Vagina (tissue), 2 donors: ENCODE measurements around the gene DIP2A. TPM values are rescaled to one million over a fixed set of nuclear protein-coding genes. Genes with fewer than 3 reads are reported as not detected.

ENCODE experiments used
- DNase-seq, 2 donors: peaks; one replicate each; pipeline ENCODE4 v3.0.0-alpha.2; 2017; ENCODE audit errors: extremely low spot score in 2 of 2
- H3K27ac ChIP-seq: fragments of 200-600 bp; sonication (generic); one replicate; pipeline ENCODE4 v1.5.1; 2019
- H3K27me3 ChIP-seq: fragments of 200-600 bp; sonication (generic); one replicate; pipeline ENCODE4 v1.5.1; 2019
- H3K36me3 ChIP-seq, 2 donors: fragments of 200-600 bp; sonication (generic); one replicate each; pipeline ENCODE4 v1.5.1; 2017 to 2019
- H3K4me1 ChIP-seq: fragments of 200-600 bp; sonication (generic); one replicate; pipeline ENCODE4 v1.5.1; 2019
- H3K4me3 ChIP-seq, 2 donors: fragments of 200-600 bp; sonication (generic); 1 replicate in 1 of 2; 2 replicates in 1 of 2; pipeline ENCODE4 v1.5.1; 2016 to 2019
- H3K9me3 ChIP-seq: fragments of 200-600 bp; sonication (generic); one replicate; pipeline ENCODE4 v1.5.1; 2019
- CTCF ChIP-seq, 3 experiments: fragments of 450-650 bp in 2 of 3; fragments of 200-600 bp in 1 of 3; sonication (generic) in 1 of 3; IDR thresholded peaks; one replicate each; pipeline ENCODE4 v1.5.1; 2017 to 2019; ENCODE audit warnings: antibody characterized with exemption in 3 of 3, mild to moderate bottlenecking in 2 of 3, moderate library complexity in 2 of 3
- POLR2A ChIP-seq, 2 donors: fragments of 450-650 bp; IDR thresholded peaks; one replicate each; pipeline ENCODE4 v1.6.1; 2017; ENCODE audit warnings: antibody characterized with exemption in 2 of 2, mild to moderate bottlenecking in 2 of 2, moderate library complexity in 2 of 2
- POLR2AphosphoS5 ChIP-seq, 2 donors: sonication (generic); formaldehyde crosslinking; IDR thresholded peaks; one replicate each; pipeline ENCODE4 v1.9.0; 2017; ENCODE audit warnings: antibody characterized with exemption in 2 of 2, mild to moderate bottlenecking in 2 of 2, low read depth in 1 of 2; ENCODE audit not compliant: insufficient read depth in 1 of 2
- intact Hi-C: fragments of 100-400 bp; cut with DNase I; formaldehyde crosslinking; loops from one replicate; pipeline ENCODE4 v1.15.1; 2023
- total RNA-seq: library from RNA; depleted of rRNA; stranded (reverse); fragments of >200 nt; gene quantifications from one replicate; pipeline ENCODE4 v1.2.3, GENCODE V29; 2016

Gene DIP2A
- total RNA-seq, 1 donor from 2014 or later = 46.2 TPM

- H3K27ac ChIP-seq = no peak overlapping the region
- H3K4me3 ChIP-seq = no peak overlapping the region
- peaks cover 0 to 19% of the 10 kb centered on the region in 2 donors for H3K36me3 ChIP-seq
- intact Hi-C loops = no loop called here
- H3K4me1 ChIP-seq = no peaks in the 10 kb centered on the region
- no peak for TF ChIP-seq POLR2A (IDR thresholded peaks at IDR 0.05)
- TF ChIP-seq CTCF (IDR thresholded peaks at IDR 0.05) = no peak
- no peak for TF ChIP-seq POLR2AphosphoS5 (IDR thresholded peaks at IDR 0.05; ENCODE audit: insufficient read depth in 1 of 2, low read depth in 1 of 2)
- no peaks in the 10 kb centered on the region for H3K9me3 ChIP-seq
- no peaks in the 10 kb centered on the region for H3K27me3 ChIP-seq
- DNase-seq = no peak
Observed at GRCh38 chr21:46581780-46582307, 123.2 kb downstream of the DIP2A start.

GRCh38 chr21:46585191-46585953 lies 126.7 kb downstream of the DIP2A start:
- TF ChIP-seq CTCF (IDR thresholded peaks at IDR 0.05) = no peak
- TF ChIP-seq POLR2AphosphoS5 (IDR thresholded peaks at IDR 0.05; ENCODE audit: insufficient read depth in 1 of 2, low read depth in 1 of 2) = no peak
- TF ChIP-seq POLR2A (IDR thresholded peaks at IDR 0.05) = no peak
- no peak overlapping the region for H3K4me3 ChIP-seq
- no peaks in the 10 kb centered on the region for H3K4me1 ChIP-seq
- peaks cover 0 to 9% of the 10 kb centered on the region in 2 donors for H3K36me3 ChIP-seq
- DNase-seq = no peak
- H3K27ac ChIP-seq = no peak overlapping the region
- intact Hi-C loops = no loop called here
- H3K27me3 ChIP-seq = no peaks in the 10 kb centered on the region
- no peaks in the 10 kb centered on the region for H3K9me3 ChIP-seq

- H3K27me3 ChIP-seq = no peaks in the 10 kb centered on the region
- no peak overlapping the region for H3K27ac ChIP-seq
- no peak for DNase-seq
- intact Hi-C loops = no loop called here
- H3K9me3 ChIP-seq = no peaks in the 10 kb centered on the region
- no peak overlapping the region for H3K4me3 ChIP-seq
- TF ChIP-seq CTCF (IDR thresholded peaks at IDR 0.05) = no peak
- no peak for TF ChIP-seq POLR2AphosphoS5 (IDR thresholded peaks at IDR 0.05; ENCODE audit: insufficient read depth in 1 of 2, low read depth in 1 of 2)
- TF ChIP-seq POLR2A (IDR thresholded peaks at IDR 0.05) = no peak
- no peaks in the 10 kb centered on the region for H3K36me3 ChIP-seq
- peaks cover 6% of the 10 kb centered on the region for H3K4me1 ChIP-seq
Observed at GRCh38 chr21:46594276-46594675, 135.6 kb downstream of the DIP2A start.

- H3K27me3 ChIP-seq = no peaks in the 10 kb centered on the region
- no peak for DNase-seq
- H3K4me3 ChIP-seq = no peak overlapping the region
- no peak for TF ChIP-seq POLR2A (IDR thresholded peaks at IDR 0.05)
- no peak for TF ChIP-seq POLR2AphosphoS5 (IDR thresholded peaks at IDR 0.05; ENCODE audit: insufficient read depth in 1 of 2, low read depth in 1 of 2)
- no peak for TF ChIP-seq CTCF (IDR thresholded peaks at IDR 0.05)
- H3K4me1 ChIP-seq = peaks cover 6% of the 10 kb centered on the region
- intact Hi-C loops = no loop called here
- H3K27ac ChIP-seq = no peak overlapping the region
- no peaks in the 10 kb centered on the region for H3K36me3 ChIP-seq
- H3K9me3 ChIP-seq = no peaks in the 10 kb centered on the region
Observed at GRCh38 chr21:46596201-46596600, 137.5 kb downstream of the DIP2A start.

- Histone ChIP-seq H3K4me3 (no peak overlapping the region), H3K4me1 (peaks cover 6% of the 10 kb centered on the region), H3K27ac (no peak overlapping the region), H3K36me3 (no peaks in the 10 kb centered on the region), H3K27me3 (no peaks in the 10 kb centered on the region), H3K9me3 (no peaks in the 10 kb centered on the region)
- intact Hi-C loops = no loop called here
- TF ChIP-seq POLR2AphosphoS5 (IDR thresholded peaks at IDR 0.05; ENCODE audit: insufficient read depth in 1 of 2, low read depth in 1 of 2) (no peak), CTCF (IDR thresholded peaks at IDR 0.05) (no peak), POLR2A (IDR thresholded peaks at IDR 0.05) (no peak)
- DNase-seq = no peak
Observed at GRCh38 chr21:46597031-46597430, 138.3 kb downstream of the DIP2A start.
